Cardiac atrium fibroblast (primary cell): ENCODE data around the gene MLF1. TPM values are rescaled to one million over a fixed set of nuclear protein-coding genes. Genes with fewer than 3 reads are reported as not detected.

ENCODE experiments used
- total RNA-seq: library from RNA; depleted of rRNA; stranded (reverse); fragments of >200 nt; gene quantifications from 2 replicates; pipeline ENCODE4 v1.2.3, GENCODE V29; 2015

Gene MLF1, protein sequence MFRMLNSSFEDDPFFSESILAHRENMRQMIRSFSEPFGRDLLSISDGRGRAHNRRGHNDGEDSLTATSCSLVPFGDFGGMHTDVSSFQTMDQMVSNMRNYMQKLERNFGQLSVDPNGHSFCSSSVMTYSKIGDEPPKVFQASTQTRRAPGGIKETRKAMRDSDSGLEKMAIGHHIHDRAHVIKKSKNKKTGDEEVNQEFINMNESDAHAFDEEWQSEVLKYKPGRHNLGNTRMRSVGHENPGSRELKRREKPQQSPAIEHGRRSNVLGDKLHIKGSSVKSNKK
- total RNA-seq: 4.9 and 16.8 TPM in 2 replicates

GRCh38 chr3:158570999-158571702 is at the start of gene MLF1:
Gene MLF1, plus strand, starts transcription at chr3:158571194. Its CDS starts 107 bp downstream, at chr3:158571301.

GRCh38 chr3:158644345-158644908 is 73.4 kb downstream of the MLF1 start, which contains the start of gene GFM1:
Gene GFM1, plus strand, starts transcription at chr3:158644527. Its CDS starts 108 bp downstream, at chr3:158644635.

Other genes starting within 250 kb of the MLF1 start
- 26.6 and 27.1 TPM in 2 replicates for gene GFM1, start 73.3 kb downstream of the MLF1 start, total RNA-seq
- 30.5 and 43.9 TPM in 2 replicates for gene LXN, start 101.5 kb downstream of the MLF1 start, total RNA-seq
- 5.8 and 13.9 TPM in 2 replicates for gene RARRES1, start 161.3 kb downstream of the MLF1 start, total RNA-seq
- gene MFSD1, start 230.9 kb downstream of the MLF1 start, total RNA-seq: 65.6 and 68.8 TPM in 2 replicates